Stimulated activated CD4-positive, alpha-beta T cell treated with anti-CD3 and anti-CD28 coated beads, Interleukin-2, amount 100 ng/mL, for 24 hours (primary cell): ENCODE data around the gene PINK1.
A peak's percentile ranks its signal among the peaks of the same experiment; 100 is the strongest.

Source experiments
- DNase-seq, 2 donors: peaks; one replicate each; pipeline ENCODE4 v3.0.0-alpha.2; 2020

The PINK1 gene

DNA sequence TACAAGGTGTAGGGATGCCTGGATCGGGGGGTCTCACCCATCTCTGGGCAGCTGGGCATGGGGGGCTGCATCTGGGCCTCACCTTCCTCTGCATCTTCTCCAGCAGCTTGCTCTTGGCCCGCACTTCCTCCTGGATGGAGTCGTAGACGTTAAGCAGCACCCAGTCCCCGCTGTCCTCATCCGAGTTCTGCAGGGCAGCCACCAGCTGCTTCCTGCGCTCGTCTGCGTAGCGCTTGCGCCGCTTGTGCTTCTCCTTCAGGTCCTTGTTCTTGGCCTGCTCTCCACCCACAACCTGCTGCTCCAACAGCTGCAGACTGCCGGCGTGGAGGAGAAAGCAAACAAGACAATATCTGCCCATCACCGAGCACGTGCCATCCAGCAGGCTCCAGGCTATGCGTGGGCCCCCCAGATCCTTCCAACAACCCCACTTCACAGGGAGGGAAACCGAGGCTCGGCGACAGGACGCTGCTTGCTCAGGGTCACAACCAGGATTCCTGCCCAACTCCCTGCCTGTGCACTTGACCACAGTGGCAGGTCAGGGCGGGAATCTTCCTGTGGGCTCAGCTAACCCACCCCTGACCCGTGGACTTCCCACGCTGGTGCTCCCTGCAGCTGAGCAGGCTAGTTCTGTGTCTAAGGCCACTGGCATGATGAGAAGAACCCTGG lies 49.4 kb downstream of the PINK1 start:
- no peak for DNase-seq

DNA sequence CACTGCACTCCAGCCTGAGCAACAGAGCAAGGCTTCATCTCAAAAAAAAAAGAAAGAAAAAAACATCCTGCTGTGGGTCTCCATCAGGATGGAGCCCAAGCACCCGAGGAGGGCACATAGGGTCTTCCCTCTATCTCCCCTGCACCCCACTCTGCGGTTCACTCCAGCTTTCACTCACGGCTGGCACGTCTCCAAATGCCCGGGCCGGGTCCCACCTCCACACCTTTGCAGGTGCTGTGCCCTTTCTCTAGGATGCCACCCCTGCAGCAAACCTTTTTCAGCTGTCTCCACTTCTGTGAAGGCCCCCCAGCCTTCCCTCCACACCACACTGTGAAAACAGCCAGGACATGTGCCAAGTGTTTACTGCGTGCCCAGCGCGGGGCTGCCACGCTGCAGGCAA lies 50.4 kb downstream of the PINK1 start:
- no peak for DNase-seq

- DNase-seq, result no peak
These were observed 50.9 kb downstream of the PINK1 start for GRCh38 chr1:20684050-20684620.

DNA sequence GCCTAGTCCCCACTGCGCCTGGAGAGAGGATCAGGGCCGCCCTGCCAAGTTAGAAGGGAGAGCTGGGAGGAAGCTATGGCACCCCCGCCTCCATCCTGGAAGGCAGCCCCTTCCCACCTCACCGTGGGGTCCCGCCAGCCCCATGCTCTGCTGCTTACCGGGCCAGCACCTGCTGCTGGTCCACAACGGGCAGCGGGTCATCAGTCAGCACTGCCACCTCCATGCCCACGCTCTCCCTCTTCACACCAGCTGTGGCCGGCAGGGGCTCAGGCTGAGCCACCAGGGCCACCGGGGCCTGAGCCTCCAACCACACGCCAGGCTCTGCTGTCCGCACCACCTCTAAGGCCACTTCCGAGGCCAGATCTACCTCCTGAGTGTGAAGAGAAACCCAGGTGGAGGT lies 51.4 kb downstream of the PINK1 start:
- no peak for DNase-seq

DNA sequence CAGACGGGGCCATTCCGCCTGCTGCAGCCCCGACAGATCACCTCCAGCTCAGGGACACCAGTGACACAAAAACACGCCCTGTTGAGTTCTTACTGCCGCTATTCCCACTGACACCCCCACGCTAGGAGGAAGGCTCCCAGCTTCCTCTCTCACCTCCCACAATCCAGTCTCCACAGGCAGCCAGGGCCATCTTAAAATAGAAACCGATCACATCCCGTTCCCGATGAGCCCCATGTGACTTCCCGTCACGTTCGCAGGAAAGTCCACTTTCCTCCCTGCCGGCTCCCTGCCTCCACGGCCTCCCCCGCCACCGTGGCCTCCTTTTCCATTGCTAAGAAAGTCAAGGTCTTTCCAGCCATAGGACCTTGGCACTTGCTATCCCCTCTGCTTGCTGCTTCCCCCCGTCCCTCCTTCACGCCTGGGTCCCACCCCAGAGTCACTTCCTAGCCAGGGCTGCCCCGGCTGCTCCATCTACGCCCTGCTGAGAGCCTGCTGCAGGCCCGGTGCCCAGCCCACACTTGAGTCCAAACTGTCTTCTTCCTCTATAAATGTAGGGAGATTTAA lies 51.9 kb downstream of the PINK1 start:
- DNase-seq, result no peak

GRCh38 chr1:20685741-20686140 lies 52.5 kb downstream of the PINK1 start:
- no peak for DNase-seq

DNA sequence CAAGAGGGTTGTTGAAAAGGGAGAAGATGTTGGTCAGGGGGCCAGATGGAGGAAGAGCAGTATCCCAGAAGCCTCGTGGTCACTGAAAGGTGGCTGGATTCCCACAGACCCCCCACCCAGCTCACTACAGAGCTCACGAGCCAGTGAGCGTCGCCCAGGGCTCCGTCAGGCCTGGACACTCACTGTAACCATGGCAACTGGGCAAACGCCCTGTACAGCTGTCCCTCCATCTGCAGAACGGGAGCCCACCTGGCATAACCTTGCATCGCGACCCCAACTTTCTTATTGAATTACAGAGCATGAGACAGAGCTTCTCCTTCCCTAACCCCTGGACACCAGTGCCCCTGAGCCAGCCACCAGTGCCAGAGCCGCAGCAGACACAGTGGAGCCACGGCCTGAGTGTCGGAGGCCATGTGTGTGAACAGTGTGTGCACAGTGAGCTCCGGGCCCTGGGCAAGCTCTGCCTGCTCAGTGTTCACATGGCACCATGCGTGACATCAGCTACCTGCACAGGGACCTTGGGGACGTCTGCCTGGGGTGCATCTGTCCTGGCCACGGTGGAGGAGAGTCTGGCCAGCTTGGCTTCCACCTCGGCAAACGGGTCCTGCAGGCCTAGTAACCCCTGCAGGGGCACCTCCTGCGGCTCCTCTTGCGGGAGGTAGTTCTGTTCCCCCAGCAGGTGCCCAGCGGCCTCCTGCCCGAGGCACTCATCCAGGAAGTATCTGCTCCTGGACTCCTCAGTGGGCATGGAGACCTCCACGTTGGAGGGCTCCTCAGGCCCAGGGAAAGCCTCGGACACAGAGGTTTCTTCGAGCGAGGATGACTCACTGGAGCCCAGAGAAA lies 53.8 kb downstream of the PINK1 start:
- DNase-seq, result no peak

DNA sequence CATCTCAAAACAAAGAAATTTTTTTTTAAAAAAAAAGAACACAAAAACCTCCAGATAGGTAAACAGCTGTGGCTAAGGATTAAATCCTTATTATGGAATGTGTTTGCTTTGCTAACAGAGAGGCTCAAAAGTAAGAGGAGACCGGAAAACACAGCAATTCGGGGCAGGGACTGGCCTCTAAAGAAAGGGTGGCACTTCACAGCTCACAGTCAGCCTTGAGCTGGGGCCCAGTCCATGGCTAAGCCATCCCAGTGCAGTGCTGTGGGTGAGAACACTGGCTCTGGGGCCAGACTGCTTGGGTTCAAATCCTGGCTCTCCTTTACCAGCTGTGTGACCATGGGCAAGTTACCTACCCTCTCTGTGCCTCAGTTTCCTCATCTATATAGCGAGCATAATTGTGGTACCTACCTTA lies 56.4 kb downstream of the PINK1 start:
- no peak for DNase-seq

- DNase-seq, result no peak
These were observed 58.6 kb downstream of the PINK1 start for GRCh38 chr1:20691872-20692271.

DNA sequence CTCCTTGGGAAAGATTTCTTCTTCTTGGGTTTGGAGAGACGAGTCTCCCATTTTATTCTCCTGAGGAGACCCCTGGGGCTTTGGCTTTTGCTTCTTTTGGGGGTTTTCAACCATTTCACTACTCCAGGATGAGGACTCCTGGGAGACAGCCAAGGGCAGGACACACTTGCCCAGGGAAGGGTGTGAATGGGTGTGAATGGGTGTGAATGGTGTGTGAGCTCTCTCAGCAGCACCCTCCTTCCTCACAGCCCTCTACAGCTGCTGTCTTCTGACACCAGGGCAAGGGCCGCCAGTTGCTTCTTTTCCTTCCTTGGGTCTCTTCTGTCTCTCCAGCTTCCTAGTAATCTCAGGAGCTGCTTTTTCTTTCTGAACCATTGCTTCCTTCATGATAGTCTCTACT lies 60.4 kb downstream of the PINK1 start:
- no peak for DNase-seq

- DNase-seq, result no peak
These were observed 62.3 kb downstream of the PINK1 start for GRCh38 chr1:20695515-20695914.

DNA sequence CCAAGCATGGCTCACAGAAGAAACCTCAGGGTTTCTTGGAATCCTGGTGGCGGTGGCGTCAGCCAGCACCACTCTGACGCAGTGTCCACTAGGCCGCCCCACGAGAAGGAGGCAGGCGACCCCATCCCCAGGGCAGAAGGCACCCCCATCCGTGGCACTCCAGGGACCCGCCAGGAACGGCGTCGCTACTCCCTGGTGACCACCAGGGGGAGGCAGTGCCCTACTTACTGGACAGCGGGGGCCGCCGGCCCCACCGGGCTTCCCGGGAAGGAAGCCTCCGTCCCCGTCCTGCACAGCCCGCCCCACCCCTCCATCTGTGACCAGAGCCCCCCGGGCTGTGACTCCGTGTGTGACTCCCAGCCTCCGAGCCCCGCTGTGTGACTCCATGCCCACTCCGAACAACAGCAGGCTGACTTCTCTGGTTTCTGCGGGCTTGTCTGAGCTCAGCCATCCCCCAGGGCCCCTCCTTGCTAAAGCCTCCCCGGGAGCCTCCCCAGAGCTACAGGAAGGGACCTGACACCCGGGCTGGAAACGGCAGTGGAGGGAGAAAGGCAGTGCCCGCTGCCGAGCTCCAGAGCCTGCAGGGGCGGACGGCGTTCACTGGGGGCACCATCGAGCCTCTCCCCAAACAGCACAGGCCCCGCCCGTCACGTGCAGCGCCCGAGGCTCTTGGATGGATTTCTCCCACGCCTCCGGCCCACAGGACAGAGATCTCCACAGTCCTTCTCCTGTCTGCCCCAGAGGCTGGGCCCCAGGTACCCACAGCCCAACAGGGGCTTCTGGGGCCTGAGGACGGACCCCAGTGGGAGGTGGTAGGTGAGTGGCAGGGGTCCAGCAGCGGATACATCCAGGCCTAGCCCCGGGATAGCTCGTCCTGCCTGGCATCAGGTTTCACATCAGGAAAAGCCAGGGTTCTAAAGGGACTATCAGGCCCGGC lies 63.4 kb downstream of the PINK1 start:
- DNase-seq, result peak; percentile 79 to 80

DNA sequence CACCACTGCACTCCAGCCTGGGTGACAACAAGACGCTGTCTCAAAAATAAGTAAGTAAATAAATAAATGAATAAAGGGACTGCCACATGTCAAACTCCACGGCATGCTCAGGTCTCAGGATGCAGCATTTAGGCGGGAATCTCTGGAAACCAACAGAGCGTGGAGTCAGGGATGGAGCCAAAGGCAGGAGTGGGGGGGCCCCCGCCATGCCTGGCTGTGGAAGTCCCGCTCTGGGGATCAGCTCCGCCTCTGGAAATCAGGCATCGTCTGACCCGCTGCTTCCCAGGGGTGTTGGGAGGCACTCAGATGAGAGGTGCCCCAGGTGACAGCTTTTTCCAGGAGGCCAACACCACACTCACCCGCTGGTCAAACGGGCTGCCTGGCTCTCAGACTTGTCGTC lies 64.3 kb downstream of the PINK1 start:
- DNase-seq, result no peak

DNA sequence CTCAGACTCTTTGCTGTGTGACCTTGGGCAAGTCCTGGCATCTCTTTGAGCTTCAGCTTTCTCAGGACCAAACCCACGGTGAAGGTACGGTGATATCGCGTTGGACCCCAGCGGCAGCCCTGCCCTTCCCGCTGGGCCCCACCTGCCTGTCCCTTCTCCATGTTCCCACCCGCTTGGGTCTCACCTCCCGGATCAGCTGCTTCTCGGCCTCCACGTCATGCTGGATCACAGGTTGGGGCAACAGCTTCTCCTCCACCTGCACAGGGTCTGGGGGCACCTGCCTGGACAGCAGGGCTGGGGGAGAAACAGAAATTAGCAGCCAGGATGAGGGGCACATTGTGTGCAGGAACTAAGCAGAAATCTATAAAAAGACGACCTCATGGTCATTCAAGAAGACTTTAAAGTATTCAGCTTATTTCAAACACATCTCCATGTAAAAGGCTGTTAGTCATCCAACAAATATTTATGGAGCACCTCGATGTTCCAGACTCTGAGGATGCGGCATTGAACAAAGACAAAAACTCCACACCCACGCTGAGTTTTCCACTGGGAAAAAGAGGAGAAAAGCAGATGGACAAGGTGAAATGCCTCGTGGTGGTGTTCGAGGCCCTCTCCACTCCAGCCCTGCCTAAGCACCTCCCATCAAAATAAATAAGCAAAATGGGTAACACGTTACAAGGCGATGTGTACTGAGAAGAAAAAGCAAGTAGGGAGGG lies 65.1 kb downstream of the PINK1 start:
- DNase-seq, result no peak

GRCh38 chr1:20699558-20699957 lies 66.3 kb downstream of the PINK1 start:
- DNase-seq, result no peak

DNA sequence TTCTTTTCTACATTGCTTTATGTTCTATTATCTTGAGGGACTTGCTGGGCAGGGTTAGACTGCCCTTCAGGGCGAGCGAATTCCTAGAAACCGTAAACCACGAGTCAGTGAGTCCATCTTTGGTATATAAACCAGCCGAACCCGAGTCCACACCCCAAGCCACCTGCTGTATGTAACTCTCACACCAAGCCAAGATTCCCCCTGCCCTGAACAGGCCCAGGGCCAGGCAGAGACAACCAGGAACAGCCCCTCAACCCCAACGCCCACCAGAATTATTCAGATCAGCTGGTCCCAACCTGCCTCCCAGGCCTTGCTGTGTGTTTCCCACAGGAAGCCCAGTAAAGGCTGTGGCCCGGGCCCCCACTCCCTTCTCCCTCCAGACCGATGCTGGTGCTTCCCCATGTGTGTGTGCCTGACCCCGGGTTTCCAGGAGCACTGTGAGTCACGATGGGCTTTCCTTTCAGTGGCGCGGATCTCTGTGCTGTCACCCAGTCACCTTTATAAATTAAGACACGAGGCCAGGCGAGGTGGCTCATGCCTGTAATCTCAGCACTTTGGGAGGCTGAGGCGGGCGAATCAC lies 67.5 kb downstream of the PINK1 start:
- DNase-seq, result no peak
